ENCODE results near the gene PCDHGA11.
A peak's percentile ranks its signal among the peaks of the same experiment; 100 is the strongest.

Gene PCDHGA11

GRCh38 chr5:141434006-141434405, 13.2 kb downstream of the PCDHGA11 start:
- H3K27ac ChIP-seq (ENCODE audit: low read length), result no peak overlapping the region
- no peaks in the 10 kb centered on the region for H3K27me3 ChIP-seq (ENCODE audit: control insufficient read depth in 1 of 2, insufficient read depth in 2 of 2, low read length in 2 of 2)
- no peaks in the 10 kb centered on the region for H3K4me1 ChIP-seq (ENCODE audit: control insufficient read depth, insufficient read depth, low read length)
- H3K9ac ChIP-seq (ENCODE audit: low read length in 2 of 2), result no peak overlapping the region
- no peaks in the 10 kb centered on the region for H3K36me3 ChIP-seq (ENCODE audit: control insufficient read depth in 2 of 2, insufficient read depth in 2 of 2, low read length in 2 of 2)
- H3K4me3 ChIP-seq (ENCODE audit: low read length in 2 of 2), result no peak overlapping the region
- H3K9me3 ChIP-seq (ENCODE audit: control insufficient read depth in 2 of 2, low read length in 2 of 2), result peaks cover 6 to 48% of the 10 kb centered on the region in 2 donors

- peaks cover 6 to 58% of the 10 kb centered on the region in 2 donors for H3K9me3 ChIP-seq (ENCODE audit: control insufficient read depth in 2 of 2, low read length in 2 of 2)
- no peaks in the 10 kb centered on the region for H3K4me1 ChIP-seq (ENCODE audit: control insufficient read depth, insufficient read depth, low read length)
- no peak overlapping the region for H3K9ac ChIP-seq (ENCODE audit: low read length in 2 of 2)
- peaks cover 0 to 3% of the 10 kb centered on the region in 2 donors for H3K36me3 ChIP-seq (ENCODE audit: control insufficient read depth in 2 of 2, insufficient read depth in 2 of 2, low read length in 2 of 2)
- H3K27me3 ChIP-seq (ENCODE audit: control insufficient read depth in 1 of 2, insufficient read depth in 2 of 2, low read length in 2 of 2), result no peaks in the 10 kb centered on the region
- no peak overlapping the region for H3K4me3 ChIP-seq (ENCODE audit: low read length in 2 of 2)
- no peak overlapping the region for H3K27ac ChIP-seq (ENCODE audit: low read length)
Measured at GRCh38 chr5:141437221-141437620, 16.4 kb downstream of the PCDHGA11 start.

- H3K27ac ChIP-seq (ENCODE audit: low read length), result no peak overlapping the region
- no peaks in the 10 kb centered on the region for H3K27me3 ChIP-seq (ENCODE audit: control insufficient read depth in 1 of 2, insufficient read depth in 2 of 2, low read length in 2 of 2)
- H3K4me3 ChIP-seq (ENCODE audit: low read length in 2 of 2), result no peak overlapping the region
- no peaks in the 10 kb centered on the region for H3K4me1 ChIP-seq (ENCODE audit: control insufficient read depth, insufficient read depth, low read length)
- peaks cover 9 to 47% of the 10 kb centered on the region in 2 donors for H3K9me3 ChIP-seq (ENCODE audit: control insufficient read depth in 2 of 2, low read length in 2 of 2)
- H3K36me3 ChIP-seq (ENCODE audit: control insufficient read depth in 2 of 2, insufficient read depth in 2 of 2, low read length in 2 of 2), result peaks cover 0 to 3% of the 10 kb centered on the region in 2 donors
- no peak overlapping the region for H3K9ac ChIP-seq (ENCODE audit: low read length in 2 of 2)
Measured at GRCh38 chr5:141439411-141440141, 18.7 kb downstream of the PCDHGA11 start.

- peaks cover 9 to 49% of the 10 kb centered on the region in 2 donors for H3K9me3 ChIP-seq (ENCODE audit: control insufficient read depth in 2 of 2, low read length in 2 of 2)
Measured at GRCh38 chr5:141440341-141440740, 19.5 kb downstream of the PCDHGA11 start.

GRCh38 chr5:141441571-141442170, 20.8 kb downstream of the PCDHGA11 start:
- H3K4me1 ChIP-seq (ENCODE audit: control insufficient read depth, insufficient read depth, low read length), result no peaks in the 10 kb centered on the region
- H3K27me3 ChIP-seq (ENCODE audit: control insufficient read depth in 1 of 2, insufficient read depth in 2 of 2, low read length in 2 of 2), result no peaks in the 10 kb centered on the region
- H3K36me3 ChIP-seq (ENCODE audit: control insufficient read depth in 2 of 2, insufficient read depth in 2 of 2, low read length in 2 of 2), result peaks cover 0 to 3% of the 10 kb centered on the region in 2 donors
- H3K27ac ChIP-seq (ENCODE audit: low read length), result no peak overlapping the region
- H3K9ac ChIP-seq (ENCODE audit: low read length in 2 of 2), result no peak overlapping the region
- no peak overlapping the region for H3K4me3 ChIP-seq (ENCODE audit: low read length in 2 of 2)
- H3K9me3 ChIP-seq (ENCODE audit: control insufficient read depth in 2 of 2, low read length in 2 of 2), result peaks cover 9 to 46% of the 10 kb centered on the region in 2 donors

More at GRCh38 chr5:141440341-141440740, 19.5 kb downstream of the PCDHGA11 start:
- Histone ChIP-seq H3K4me3 (ENCODE audit: low read length in 2 of 2) (peak overlapping the region in 1 of 2 donors; percentile 14), H3K27me3 (ENCODE audit: control insufficient read depth in 1 of 2, insufficient read depth in 2 of 2, low read length in 2 of 2) (no peaks in the 10 kb centered on the region), H3K9ac (ENCODE audit: low read length in 2 of 2) (no peak overlapping the region), H3K4me1 (ENCODE audit: control insufficient read depth, insufficient read depth, low read length) (no peaks in the 10 kb centered on the region), H3K36me3 (ENCODE audit: control insufficient read depth in 2 of 2, insufficient read depth in 2 of 2, low read length in 2 of 2) (peaks cover 0 to 3% of the 10 kb centered on the region in 2 donors), H3K27ac (ENCODE audit: low read length) (no peak overlapping the region)

GRCh38 chr5:141465351-141465750, 44.5 kb downstream of the PCDHGA11 start:
- no peaks in the 10 kb centered on the region for H3K9me3 ChIP-seq (ENCODE audit: control insufficient read depth in 2 of 2, low read length in 2 of 2)
- H3K27me3 ChIP-seq (ENCODE audit: control insufficient read depth in 1 of 2, insufficient read depth in 2 of 2, low read length in 2 of 2), result no peaks in the 10 kb centered on the region
- no peak overlapping the region for H3K9ac ChIP-seq (ENCODE audit: low read length in 2 of 2)
- H3K27ac ChIP-seq (ENCODE audit: low read length), result no peak overlapping the region
- no peak overlapping the region for H3K4me3 ChIP-seq (ENCODE audit: low read length in 2 of 2)
- H3K4me1 ChIP-seq (ENCODE audit: control insufficient read depth, insufficient read depth, low read length), result no peaks in the 10 kb centered on the region
- no peaks in the 10 kb centered on the region for H3K36me3 ChIP-seq (ENCODE audit: control insufficient read depth in 2 of 2, insufficient read depth in 2 of 2, low read length in 2 of 2)
